Ectodermal cell (in vitro differentiated cells): ENCODE data around the gene CRADD.

Experiments
- H3K27ac ChIP-seq: 2 replicates; pipeline ENCODE4 v1.7.0; 2013; ENCODE audit warnings: mild to moderate bottlenecking, low read depth, low read length; ENCODE audit not compliant: insufficient read depth, poor library complexity, severe bottlenecking
- H3K27me3 ChIP-seq: 2 replicates; pipeline ENCODE4 v1.7.0; 2013; ENCODE audit warnings: mild to moderate bottlenecking, low read length; ENCODE audit not compliant: insufficient read depth, control insufficient read depth, poor library complexity, severe bottlenecking
- H3K36me3 ChIP-seq: one replicate; pipeline ENCODE4 v1.7.0; 2013; ENCODE audit warnings: low read length; ENCODE audit not compliant: control insufficient read depth, insufficient read depth
- H3K4me1 ChIP-seq: one replicate; pipeline ENCODE4 v1.7.0; 2013; ENCODE audit warnings: low read length; ENCODE audit not compliant: control insufficient read depth, insufficient read depth
- H3K4me3 ChIP-seq: 2 replicates; pipeline ENCODE4 v1.7.0; 2013; ENCODE audit warnings: low read depth, low read length, control low read depth; ENCODE audit not compliant: insufficient read depth
- H3K9me3 ChIP-seq: 2 replicates; pipeline ENCODE4 v1.7.0; 2013; ENCODE audit warnings: mild to moderate bottlenecking, low read length, moderate library complexity; ENCODE audit not compliant: control insufficient read depth
- WGBS, 2 experiments: methylation state at CpG; one replicate each; pipeline ENCODE4 v1.1.7; 2013; ENCODE audit warnings: missing lambda C conversion rate in 2 of 2; 5-methylcytosine and 5-hydroxymethylcytosine counted together

Gene CRADD

GRCh38 chr12:93713060-93713459 lies 35.9 kb downstream of the CRADD start:
- Histone ChIP-seq H3K27ac (no peak overlapping the region), H3K36me3 (no peaks in the 10 kb centered on the region), H3K27me3 (no peaks in the 10 kb centered on the region), H3K4me1 (no peaks in the 10 kb centered on the region), H3K9me3 (no peaks in the 10 kb centered on the region), H3K4me3 (no peak overlapping the region)
- WGBS, 2 experiments = 95 to 99% methylated on average over 5 of the region's 5 CpGs

GRCh38 chr12:93713800-93714199 lies 36.6 kb downstream of the CRADD start:
- Histone ChIP-seq H3K27ac (peak overlapping the region; percentile 53), H3K9me3 (no peaks in the 10 kb centered on the region), H3K4me3 (no peak overlapping the region), H3K4me1 (no peaks in the 10 kb centered on the region), H3K27me3 (no peaks in the 10 kb centered on the region), H3K36me3 (no peaks in the 10 kb centered on the region)
- 89 to 96% methylated on average over 3 of the region's 4 CpGs for WGBS, 2 experiments

- no peaks in the 10 kb centered on the region for H3K9me3 ChIP-seq
- H3K27ac ChIP-seq = peak overlapping the region; percentile 53
- no peaks in the 10 kb centered on the region for H3K4me1 ChIP-seq
- no peak overlapping the region for H3K4me3 ChIP-seq
- H3K27me3 ChIP-seq = no peaks in the 10 kb centered on the region
- 66 to 73% methylated on average over 5 of the region's 5 CpGs for WGBS, 2 experiments
- H3K36me3 ChIP-seq = no peaks in the 10 kb centered on the region
These were observed 37.2 kb downstream of the CRADD start for GRCh38 chr12:93714382-93714781.

- Histone ChIP-seq H3K27ac (no peak overlapping the region), H3K36me3 (no peaks in the 10 kb centered on the region), H3K9me3 (no peaks in the 10 kb centered on the region), H3K4me3 (no peak overlapping the region), H3K27me3 (no peaks in the 10 kb centered on the region), H3K4me1 (no peaks in the 10 kb centered on the region)
- WGBS, 2 experiments = 33 to 100% methylated on average over 1 of the region's 1 CpG
These were observed 42.5 kb downstream of the CRADD start for GRCh38 chr12:93719710-93720109.

- Histone ChIP-seq H3K36me3 (no peaks in the 10 kb centered on the region), H3K4me3 (no peak overlapping the region), H3K27ac (no peak overlapping the region), H3K27me3 (no peaks in the 10 kb centered on the region), H3K4me1 (no peaks in the 10 kb centered on the region), H3K9me3 (no peaks in the 10 kb centered on the region)
- 93 to 100% methylated on average over 1 to 2 of the region's 2 CpGs for WGBS, 2 experiments
These were observed 43.4 kb downstream of the CRADD start for GRCh38 chr12:93720559-93720958.

GRCh38 chr12:93722179-93722578 lies 45.0 kb downstream of the CRADD start:
- Histone ChIP-seq H3K4me1 (peaks cover under 1% of the 10 kb centered on the region), H3K27me3 (no peaks in the 10 kb centered on the region), H3K9me3 (no peaks in the 10 kb centered on the region), H3K4me3 (no peak overlapping the region), H3K27ac (no peak overlapping the region), H3K36me3 (no peaks in the 10 kb centered on the region)
- WGBS, 2 experiments = 95 to 100% methylated on average over 1 to 2 of the region's 2 CpGs

- peaks cover 6% of the 10 kb centered on the region for H3K4me1 ChIP-seq
- no peaks in the 10 kb centered on the region for H3K36me3 ChIP-seq
- H3K4me3 ChIP-seq = no peak overlapping the region
- WGBS, 2 experiments = 93 to 96% methylated on average over 4 of the region's 4 CpGs
- H3K27ac ChIP-seq = no peak overlapping the region
- no peaks in the 10 kb centered on the region for H3K27me3 ChIP-seq
- H3K9me3 ChIP-seq = no peaks in the 10 kb centered on the region
These were observed 45.8 kb downstream of the CRADD start for GRCh38 chr12:93722835-93723567.

- Histone ChIP-seq H3K4me1 (peaks cover 6% of the 10 kb centered on the region), H3K27ac (no peak overlapping the region), H3K4me3 (no peak overlapping the region), H3K36me3 (no peaks in the 10 kb centered on the region), H3K27me3 (no peaks in the 10 kb centered on the region), H3K9me3 (no peaks in the 10 kb centered on the region)
- WGBS, 2 experiments = 92 to 93% methylated on average over 4 of the region's 4 CpGs
These were observed 46.4 kb downstream of the CRADD start for GRCh38 chr12:93723568-93723930.

GRCh38 chr12:93725531-93725930 lies 48.4 kb downstream of the CRADD start:
- H3K4me3 ChIP-seq = no peak overlapping the region
- H3K27ac ChIP-seq = no peak overlapping the region
- peaks cover 6% of the 10 kb centered on the region for H3K4me1 ChIP-seq
- no peaks in the 10 kb centered on the region for H3K27me3 ChIP-seq
- no peaks in the 10 kb centered on the region for H3K36me3 ChIP-seq
- H3K9me3 ChIP-seq = no peaks in the 10 kb centered on the region

GRCh38 chr12:93727195-93727811 lies 50.1 kb downstream of the CRADD start:
- Histone ChIP-seq H3K4me1 (peaks cover 6% of the 10 kb centered on the region), H3K27ac (no peak overlapping the region), H3K9me3 (no peaks in the 10 kb centered on the region), H3K36me3 (no peaks in the 10 kb centered on the region), H3K27me3 (no peaks in the 10 kb centered on the region), H3K4me3 (no peak overlapping the region)
- WGBS, 2 experiments = 81 to 82% methylated on average over 3 of the region's 3 CpGs
